ENCODE data around the gene MYEF2. TPM values are rescaled to one million over a fixed set of nuclear protein-coding genes. Genes with fewer than 3 reads are reported as not detected.

MYEF2 gene
- polyA plus RNA-seq, 1 of the 3 experiments (the other 2 are of a cell fraction), result 11.6 TPM

DNA sequence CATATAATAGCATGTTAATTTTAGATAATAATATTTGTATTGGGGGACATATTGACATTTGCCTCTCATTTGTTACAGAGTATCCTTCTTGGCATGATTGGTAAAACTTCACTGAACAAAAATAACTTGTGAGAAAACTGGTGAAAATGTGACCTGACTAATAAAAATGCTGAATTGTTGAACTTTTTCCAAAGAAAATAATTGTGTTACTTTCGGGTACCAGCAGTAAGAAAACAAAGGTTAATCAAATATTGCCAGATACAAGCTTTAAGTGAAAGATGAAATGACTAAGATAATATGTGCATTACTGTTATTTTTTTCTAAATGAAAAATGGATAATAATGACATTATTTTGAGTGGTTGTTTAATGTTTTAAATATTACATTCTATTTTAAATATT is 43.2 kb upstream of the MYEF2 start (continued):
- TF ChIP-seq, protein P1, sequence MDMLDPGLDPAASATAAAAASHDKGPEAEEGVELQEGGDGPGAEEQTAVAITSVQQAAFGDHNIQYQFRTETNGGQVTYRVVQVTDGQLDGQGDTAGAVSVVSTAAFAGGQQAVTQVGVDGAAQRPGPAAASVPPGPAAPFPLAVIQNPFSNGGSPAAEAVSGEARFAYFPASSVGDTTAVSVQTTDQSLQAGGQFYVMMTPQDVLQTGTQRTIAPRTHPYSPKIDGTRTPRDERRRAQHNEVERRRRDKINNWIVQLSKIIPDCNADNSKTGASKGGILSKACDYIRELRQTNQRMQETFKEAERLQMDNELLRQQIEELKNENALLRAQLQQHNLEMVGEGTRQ (IDR thresholded peaks at IDR 0.05; ENCODE audit: borderline replicate concordance, low read depth, low read length), result no peak
- TF ChIP-seq RFX5 (IDR thresholded peaks at IDR 0.05; ENCODE audit: low read length), result no peak
- no peak for TF ChIP-seq SIN3A (IDR thresholded peaks at IDR 0.05; ENCODE audit: borderline replicate concordance, low read depth, low read length)
- TF ChIP-seq EP300 (IDR thresholded peaks at IDR 0.05; ENCODE audit: borderline replicate concordance in 1 of 2, low read depth in 1 of 2, low read length in 1 of 2), result no peak

DNA sequence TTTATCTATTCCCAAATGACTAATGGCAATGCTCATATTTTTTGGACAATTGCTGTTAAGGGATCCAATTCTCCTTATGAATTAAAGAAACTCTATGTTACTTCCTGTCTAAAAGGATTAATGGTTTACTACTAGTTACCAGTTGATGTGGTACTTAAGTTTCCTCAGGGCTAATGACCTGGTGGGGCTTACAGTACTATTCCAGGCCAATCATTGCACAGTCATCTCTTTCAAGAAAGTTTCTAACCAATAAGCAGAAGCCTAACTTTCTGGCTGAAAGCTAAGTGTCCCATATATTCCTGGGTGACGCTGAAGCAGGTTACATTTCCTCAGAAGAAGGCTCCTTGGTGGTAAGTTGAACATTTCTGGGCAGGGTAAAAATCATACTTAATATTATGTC is 27.9 kb upstream of the MYEF2 start, which contains the start of gene SLC12A1:
Gene SLC12A1, plus strand, starts transcription at position 322 of the 400 bp plus-strand sequence. CDS start 1,418 bp downstream, outside the sequence.
- TF ChIP-seq GATA2 (CRISPR knock-in tag; IDR thresholded peaks at IDR 0.05), result no peak
- TF ChIP-seq, protein P2, sequence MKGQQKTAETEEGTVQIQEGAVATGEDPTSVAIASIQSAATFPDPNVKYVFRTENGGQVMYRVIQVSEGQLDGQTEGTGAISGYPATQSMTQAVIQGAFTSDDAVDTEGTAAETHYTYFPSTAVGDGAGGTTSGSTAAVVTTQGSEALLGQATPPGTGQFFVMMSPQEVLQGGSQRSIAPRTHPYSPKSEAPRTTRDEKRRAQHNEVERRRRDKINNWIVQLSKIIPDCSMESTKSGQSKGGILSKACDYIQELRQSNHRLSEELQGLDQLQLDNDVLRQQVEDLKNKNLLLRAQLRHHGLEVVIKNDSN (IDR thresholded peaks at IDR 0.05; ENCODE audit: borderline replicate concordance, low read depth), result no peak
- TF ChIP-seq JUND (IDR thresholded peaks at IDR 0.05), result no peak
- TF ChIP-seq FOXJ3 (CRISPR knock-in tag; IDR thresholded peaks at IDR 0.05), result no peak
- no peak for TF ChIP-seq TCF12 (IDR thresholded peaks at IDR 0.05)
- TF ChIP-seq ELF1 (IDR thresholded peaks at IDR 0.05), result no peak
- no peak for TF ChIP-seq RAD21 (IDR thresholded peaks at IDR 0.05; ENCODE audit: low read length)
- no peak for TF ChIP-seq FOSL2 (IDR thresholded peaks at IDR 0.05; ENCODE audit: borderline replicate concordance, low read depth)
- no peak for TF ChIP-seq CHD2 (IDR thresholded peaks at IDR 0.05; ENCODE audit: low read length, partially characterized antibody)
- TF ChIP-seq MEF2A (IDR thresholded peaks at IDR 0.05; ENCODE audit: borderline replicate concordance, low read depth), result no peak
- TF ChIP-seq MXI1 (IDR thresholded peaks at IDR 0.05; ENCODE audit: low read depth, low read length), result no peak
- TF ChIP-seq EZH2phosphoT487 (IDR thresholded peaks at IDR 0.05; ENCODE audit: borderline replicate concordance, low read depth), result no peak
- TF ChIP-seq NRF1 (IDR thresholded peaks at IDR 0.05; ENCODE audit: low read depth, low read length), result no peak
- TF ChIP-seq, protein P3, sequence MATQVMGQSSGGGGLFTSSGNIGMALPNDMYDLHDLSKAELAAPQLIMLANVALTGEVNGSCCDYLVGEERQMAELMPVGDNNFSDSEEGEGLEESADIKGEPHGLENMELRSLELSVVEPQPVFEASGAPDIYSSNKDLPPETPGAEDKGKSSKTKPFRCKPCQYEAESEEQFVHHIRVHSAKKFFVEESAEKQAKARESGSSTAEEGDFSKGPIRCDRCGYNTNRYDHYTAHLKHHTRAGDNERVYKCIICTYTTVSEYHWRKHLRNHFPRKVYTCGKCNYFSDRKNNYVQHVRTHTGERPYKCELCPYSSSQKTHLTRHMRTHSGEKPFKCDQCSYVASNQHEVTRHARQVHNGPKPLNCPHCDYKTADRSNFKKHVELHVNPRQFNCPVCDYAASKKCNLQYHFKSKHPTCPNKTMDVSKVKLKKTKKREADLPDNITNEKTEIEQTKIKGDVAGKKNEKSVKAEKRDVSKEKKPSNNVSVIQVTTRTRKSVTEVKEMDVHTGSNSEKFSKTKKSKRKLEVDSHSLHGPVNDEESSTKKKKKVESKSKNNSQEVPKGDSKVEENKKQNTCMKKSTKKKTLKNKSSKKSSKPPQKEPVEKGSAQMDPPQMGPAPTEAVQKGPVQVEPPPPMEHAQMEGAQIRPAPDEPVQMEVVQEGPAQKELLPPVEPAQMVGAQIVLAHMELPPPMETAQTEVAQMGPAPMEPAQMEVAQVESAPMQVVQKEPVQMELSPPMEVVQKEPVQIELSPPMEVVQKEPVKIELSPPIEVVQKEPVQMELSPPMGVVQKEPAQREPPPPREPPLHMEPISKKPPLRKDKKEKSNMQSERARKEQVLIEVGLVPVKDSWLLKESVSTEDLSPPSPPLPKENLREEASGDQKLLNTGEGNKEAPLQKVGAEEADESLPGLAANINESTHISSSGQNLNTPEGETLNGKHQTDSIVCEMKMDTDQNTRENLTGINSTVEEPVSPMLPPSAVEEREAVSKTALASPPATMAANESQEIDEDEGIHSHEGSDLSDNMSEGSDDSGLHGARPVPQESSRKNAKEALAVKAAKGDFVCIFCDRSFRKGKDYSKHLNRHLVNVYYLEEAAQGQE (IDR thresholded peaks at IDR 0.05; ENCODE audit: low read depth, low read length), result no peak
- TF ChIP-seq, protein P4, sequence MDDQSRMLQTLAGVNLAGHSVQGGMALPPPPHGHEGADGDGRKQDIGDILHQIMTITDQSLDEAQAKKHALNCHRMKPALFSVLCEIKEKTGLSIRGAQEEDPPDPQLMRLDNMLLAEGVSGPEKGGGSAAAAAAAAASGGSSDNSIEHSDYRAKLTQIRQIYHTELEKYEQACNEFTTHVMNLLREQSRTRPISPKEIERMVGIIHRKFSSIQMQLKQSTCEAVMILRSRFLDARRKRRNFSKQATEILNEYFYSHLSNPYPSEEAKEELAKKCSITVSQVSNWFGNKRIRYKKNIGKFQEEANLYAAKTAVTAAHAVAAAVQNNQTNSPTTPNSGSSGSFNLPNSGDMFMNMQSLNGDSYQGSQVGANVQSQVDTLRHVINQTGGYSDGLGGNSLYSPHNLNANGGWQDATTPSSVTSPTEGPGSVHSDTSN (IDR thresholded peaks at IDR 0.05), result no peak
- TF ChIP-seq TAF1 (IDR thresholded peaks at IDR 0.05; ENCODE audit: borderline replicate concordance, low read depth, low read length), result no peak
- TF ChIP-seq GABPA (IDR thresholded peaks at IDR 0.05; ENCODE audit: low read depth), result no peak
- TF ChIP-seq RXRA (IDR thresholded peaks at IDR 0.05; ENCODE audit: borderline replicate concordance, low read depth), result no peak
- no peaks in the 10 kb centered on the region for H3K9me3 ChIP-seq
- H3K9me2 ChIP-seq, result no peaks in the 10 kb centered on the region
- POLR2A ChIA-PET, result no interaction called here
- no peak for DNase-seq
- no peak within 1 kb of the TSS for H3K9ac ChIP-seq
- H4K20me1 ChIP-seq (ENCODE audit: insufficient read depth), result no peaks in the 10 kb centered on the region
- no peak within 1 kb of the TSS for H3K4me2 ChIP-seq
- H3K27me3 ChIP-seq (ENCODE audit: insufficient read depth), result no peaks in the 10 kb centered on the region
- H3K27ac ChIP-seq (ENCODE audit: low read depth in 2 of 2, low read length in 1 of 2), result no peak within 1 kb of the TSS
- no peaks in the 10 kb centered on the region for H3K79me2 ChIP-seq (ENCODE audit: insufficient read depth)
- CTCF ChIA-PET, result no interaction called here
- H3F3A ChIP-seq (replicated peaks; ENCODE audit: insufficient read depth), result no peaks in the 10 kb centered on the region
- H3K36me3 ChIP-seq (replicated peaks in 1 of 2; ENCODE audit: control insufficient read depth in 1 of 2, insufficient read depth in 2 of 2, low read length in 1 of 2), result no peaks in the 10 kb centered on the region
- H2AFZ ChIP-seq (ENCODE audit: low read depth), result no peak within 1 kb of the TSS
- WGBS (ENCODE audit: low lambda C conversion rate), result 93% methylated on average over 1 of the region's 1 CpG
- no peak within 1 kb of the TSS for H3K4me3 ChIP-seq (ENCODE audit: low read depth in 2 of 2, low read length in 1 of 2)
- H3K4me1 ChIP-seq (ENCODE audit: control insufficient read depth in 1 of 2, insufficient read depth in 2 of 2, low read depth in 1 of 2, low read length in 1 of 2), result no peaks in the 10 kb centered on the region
